Spleen (tissue), 11 donors: Measurements from ENCODE around the gene MYO10. TPM values are rescaled to one million over a fixed set of nuclear protein-coding genes. Genes with fewer than 3 reads are reported as not detected.

ENCODE experiments used
- DNase-seq: peaks from one replicate; pipeline ENCODE4 v3.0.0-alpha.2; 2020
- H3K27ac ChIP-seq, 8 donors: fragments of 200-600 bp; sonication (generic) in 7 of 8; 1 replicate in 4 of 8; 2 replicates in 4 of 8; pipeline versions ENCODE4 v1.5.0 to v1.8.0; 2016 to 2021; ENCODE audit warnings: inconsistent platforms in 4 of 8, mild to moderate bottlenecking in 4 of 8, moderate library complexity in 1 of 8
- H3K27me3 ChIP-seq, 7 donors: fragments of 200-600 bp; sonication (generic) in 6 of 7; replicated peaks in 1 of 7; 1 replicate in 4 of 7; 2 replicates in 3 of 7; pipeline versions ENCODE4 v1.5.0 to v1.8.0; 2016 to 2021; ENCODE audit warnings: inconsistent platforms in 3 of 7, mild to moderate bottlenecking in 1 of 7
- H3K36me3 ChIP-seq, 6 donors: fragments of 200-600 bp; sonication (generic) in 5 of 6; 1 replicate in 4 of 6; 2 replicates in 2 of 6; pipeline versions ENCODE4 v1.5.0 to v1.8.0; 2016 to 2021; ENCODE audit warnings: inconsistent platforms in 2 of 6
- H3K4me1 ChIP-seq, 6 donors: fragments of 200-600 bp; sonication (generic) in 5 of 6; 1 replicate in 3 of 6; 2 replicates in 3 of 6; pipeline versions ENCODE4 v1.5.0 to v1.8.0; 2016 to 2021; ENCODE audit warnings: inconsistent platforms in 3 of 6
- H3K4me3 ChIP-seq, 8 donors: fragments of 200-600 bp; sonication (generic) in 7 of 8; 1 replicate in 4 of 8; 2 replicates in 4 of 8; pipeline versions ENCODE4 v1.5.0 to v1.8.0; 2016 to 2021; ENCODE audit warnings: inconsistent platforms in 4 of 8, mild to moderate bottlenecking in 4 of 8, moderate library complexity in 2 of 8
- H3K9me3 ChIP-seq, 8 donors: fragments of 200-600 bp; sonication (generic) in 7 of 8; 1 replicate in 4 of 8; 2 replicates in 4 of 8; pipeline versions ENCODE4 v1.5.0 to v1.8.0; 2016 to 2021; ENCODE audit warnings: inconsistent platforms in 4 of 8
- CTCF ChIP-seq, 11 experiments: fragments of 200-600 bp in 7 of 11; fragments of 450-650 bp in 4 of 11; sonication (generic) in 4 of 11; IDR thresholded peaks in 8 of 11; conservative IDR thresholded peaks in 3 of 11; 1 replicate in 7 of 11; 2 replicates in 4 of 11; pipeline versions ENCODE4 v1.4.0 to v1.8.0; 2016 to 2021; ENCODE audit warnings: antibody characterized with exemption in 11 of 11, inconsistent platforms in 4 of 11, mild to moderate bottlenecking in 1 of 11
- POLR2A ChIP-seq, 3 donors: fragments of 450-650 bp; IDR thresholded peaks; one replicate each; pipeline ENCODE4 v1.5.1; 2017; ENCODE audit warnings: antibody characterized with exemption in 3 of 3, mild to moderate bottlenecking in 1 of 3
- POLR2AphosphoS5 ChIP-seq, 3 donors: sonication (generic); formaldehyde crosslinking; IDR thresholded peaks; one replicate each; pipeline ENCODE4 v1.5.1; 2017; ENCODE audit warnings: antibody characterized with exemption in 3 of 3
- WGBS, 5 donors: extraction: QIAGEN DNeasy Blood & Tissue Kit in 3 of 5; methylation state at CpG; one replicate each; pipeline versions ENCODE4 v1.1.5 to v1.1.7; 2013 to 2018; 5-methylcytosine and 5-hydroxymethylcytosine counted together
- intact Hi-C: fragments of 100-400 bp; cut with DNase I; formaldehyde crosslinking; loops from one replicate; pipeline ENCODE4 v1.15.0; 2023; ENCODE audit warnings: low total_unique reads
- polyA plus RNA-seq, 3 donors: library from polyadenylated mRNA; stranded (reverse); fragments of 200-250 nt; gene quantifications; one replicate each; pipeline ENCODE4 v1.2.1, GENCODE V29; 2013
- total RNA-seq, 7 donors: library from RNA; depleted of rRNA in 3 of 7; stranded (reverse); fragments of >200 nt in 3 of 7; fragmentation: NEBNext Ultra II Directional in 4 of 7; extraction: Animal tissue kit (Norgen Biotek cat#: 25700) in 4 of 7; gene quantifications; one replicate each; pipeline versions ENCODE4 v1.1.0 to v1.2.1, GENCODE V29; 2016 to 2021
- donor health status: healthy with polysubstance abuse.
- donor health status: DM: no; HTN: no; CAD: no; lungs with moderate emphysema.
- donor health status: DM: no; HTN: no; CAD: no.
- donor health status: Bipolar disorder and iron deficiency.
- donor health status: healthy.
- donor health status: DM: no; HTN: no; CAD: no.
- donor health status: DM: yes; HTN: yes; CAD: no.

MYO10 gene
- total and polyA plus RNA-seq, 10 donors = 1.1 to 72.8 (median 32.7) TPM

DNA sequence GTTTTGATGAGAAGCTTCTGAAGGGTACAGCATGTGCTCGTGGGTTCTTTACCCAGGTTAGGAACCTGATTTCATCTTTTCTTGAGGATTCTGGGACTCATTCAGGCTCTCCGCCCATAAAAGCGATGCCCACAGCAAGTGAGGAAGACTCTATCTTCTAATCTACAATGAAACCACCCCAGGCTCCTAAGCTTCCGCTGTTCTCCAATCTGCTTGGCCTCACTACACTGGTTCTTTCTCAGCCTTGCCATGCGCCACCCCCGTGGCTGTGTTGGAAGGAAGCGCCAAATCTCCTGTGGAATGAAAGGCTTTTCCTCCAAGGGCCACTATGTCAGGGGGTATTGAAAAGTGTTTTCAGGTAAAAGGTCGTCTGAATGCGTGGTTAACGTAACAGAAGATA, 135.6 kb downstream of the MYO10 start:
- Histone ChIP-seq H3K27ac (no peak overlapping the region), H3K27me3 (no peaks in the 10 kb centered on the region), H3K4me3 (no peak overlapping the region), H3K9me3 (no peaks in the 10 kb centered on the region), H3K36me3 (no peaks in the 10 kb centered on the region), H3K4me1 (peaks cover 0 to 9% (median 0%) of the 10 kb centered on the region in 6 donors)
- intact Hi-C loops = no loop called here
- TF ChIP-seq POLR2A (IDR thresholded peaks at IDR 0.05) (no peak), CTCF (IDR thresholded peaks at IDR 0.05 in 8 of 11, conservative IDR thresholded peaks at IDR 0.05 in 3 of 11) (no peak), POLR2AphosphoS5 (IDR thresholded peaks at IDR 0.05) (no peak)
- 77 to 90% (median 83%) methylated on average over 10 of the region's 10 CpGs for WGBS, 5 donors
- DNase-seq = no peak

- TF ChIP-seq POLR2AphosphoS5 (IDR thresholded peaks at IDR 0.05) = no peak
- TF ChIP-seq POLR2A (IDR thresholded peaks at IDR 0.05) = no peak
- TF ChIP-seq CTCF (IDR thresholded peaks at IDR 0.05 in 8 of 11, conservative IDR thresholded peaks at IDR 0.05 in 3 of 11) = no peak
- intact Hi-C loops = no loop called here
- Histone ChIP-seq H3K4me3 (no peak overlapping the region), H3K36me3 (no peaks in the 10 kb centered on the region), H3K4me1 (peaks cover 0 to 9% (median 0%) of the 10 kb centered on the region in 6 donors), H3K27ac (no peak overlapping the region), H3K27me3 (no peaks in the 10 kb centered on the region), H3K9me3 (no peaks in the 10 kb centered on the region)
- DNase-seq = no peak
- WGBS, 5 donors = 89 to 94% (median 92%) methylated on average over 8 of the region's 8 CpGs
Observed at GRCh38 chr5:16799796-16800195, 136.3 kb downstream of the MYO10 start.

- TF ChIP-seq POLR2AphosphoS5 (IDR thresholded peaks at IDR 0.05) (no peak), CTCF (IDR thresholded peaks at IDR 0.05 in 8 of 11, conservative IDR thresholded peaks at IDR 0.05 in 3 of 11) (no peak), POLR2A (IDR thresholded peaks at IDR 0.05) (no peak)
- 81 to 96% (median 91%) methylated on average over 2 of the region's 2 CpGs for WGBS, 5 donors
- Histone ChIP-seq H3K27me3 (no peaks in the 10 kb centered on the region), H3K4me3 (no peak overlapping the region), H3K9me3 (no peaks in the 10 kb centered on the region), H3K36me3 (no peaks in the 10 kb centered on the region), H3K4me1 (peaks cover 0 to 9% (median 0%) of the 10 kb centered on the region in 6 donors), H3K27ac (no peak overlapping the region)
- intact Hi-C loops = no loop called here
- DNase-seq = no peak
Observed at GRCh38 chr5:16797951-16798350, 138.1 kb downstream of the MYO10 start.

- intact Hi-C loops = loop anchor here (5.0 kb wide), 2 partner anchors 138 to 393 kb away; no protein-coding TSS in a partner anchor
- H3K4me1 ChIP-seq = peaks cover 0 to 10% (median 5%) of the 10 kb centered on the region in 6 donors
- H3K4me3 ChIP-seq = no peak overlapping the region
- H3K27me3 ChIP-seq = no peaks in the 10 kb centered on the region
- H3K36me3 ChIP-seq = no peaks in the 10 kb centered on the region
- DNase-seq = no peak
- no peaks in the 10 kb centered on the region for H3K9me3 ChIP-seq
- WGBS, 5 donors = 88 to 97% (median 95%) methylated on average over 9 to 23 of the region's 23 CpGs
- TF ChIP-seq POLR2AphosphoS5 (IDR thresholded peaks at IDR 0.05) (no peak), CTCF (IDR thresholded peaks at IDR 0.05 in 8 of 11, conservative IDR thresholded peaks at IDR 0.05 in 3 of 11) (no peak), POLR2A (IDR thresholded peaks at IDR 0.05) (no peak)
- H3K27ac ChIP-seq = no peak overlapping the region
Observed at GRCh38 chr5:16794269-16794913, 141.7 kb downstream of the MYO10 start.
